M059J (cell line): ENCODE measurements around the gene BMS1. TPM values are rescaled to one million over a fixed set of nuclear protein-coding genes. Genes with fewer than 3 reads are reported as not detected.

Experiments used
- total RNA-seq: library from RNA; depleted of rRNA; stranded (reverse); fragments of >200 nt; shearing (Covaris generic); gene quantifications from 2 replicates; pipeline ENCODE4 v1.2.3, GENCODE V29; 2014; rRNA removed

The BMS1 gene
- total RNA-seq, 1 experiment from 2014 or later = 20.6 TPM

Other genes with a start within 250 kb of the BMS1 start
- gene ZNF33B, start 144.2 kb upstream of the BMS1 start, total RNA-seq = 5.8 and 9.8 TPM in 2 replicates